ENCODE data around the gene CEP43. TPM values are rescaled to one million over a fixed set of nuclear protein-coding genes. Genes with fewer than 3 reads are reported as not detected.

CEP43 gene
- total RNA-seq, 2 donors from 2014 or later, result 36.0 to 43.9 TPM

DNA sequence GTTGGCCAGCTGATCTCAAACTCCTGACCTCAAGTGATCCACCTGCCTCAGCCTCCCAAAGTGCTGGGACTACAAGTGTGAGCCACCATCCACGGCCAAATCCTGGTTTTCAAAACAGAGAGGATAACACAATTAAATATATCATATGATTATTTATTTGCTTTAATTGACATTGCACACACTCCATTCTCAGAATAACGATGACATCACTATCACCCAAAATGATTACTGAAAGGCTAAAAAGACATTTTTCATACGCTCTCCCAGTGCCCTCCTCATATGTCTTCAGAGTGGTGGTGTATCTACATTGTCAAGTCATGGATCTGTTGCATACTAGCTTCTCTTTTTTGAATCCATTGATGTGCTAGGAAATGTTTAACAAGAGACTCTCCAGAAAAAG, 18.5 kb upstream of the CEP43 start:
- no peak overlapping the region for H3K4me3 Mint-ChIP-seq
- no peaks in the 10 kb centered on the region for H3K9me3 ChIP-seq (ENCODE audit: control insufficient read depth, low read length)
- H3K4me1 Mint-ChIP-seq, result no peaks in the 10 kb centered on the region
- no peaks in the 10 kb centered on the region for H3K27me3 ChIP-seq (ENCODE audit: control insufficient read depth, insufficient read depth, low read length, poor library complexity, severe bottlenecking)
- H3K9ac ChIP-seq (ENCODE audit: extremely low read depth, low read length, poor library complexity, severe bottlenecking), result no peak overlapping the region
- DNase-seq, result no peak
- H3K4me3 ChIP-seq (ENCODE audit: low read length), result no peak overlapping the region
- H3K4me1 ChIP-seq (ENCODE audit: control insufficient read depth, insufficient read depth, low read length), result no peaks in the 10 kb centered on the region
- no peaks in the 10 kb centered on the region for H3K9me3 Mint-ChIP-seq
- H3K27me3 Mint-ChIP-seq (ENCODE audit: insufficient read depth), result no peaks in the 10 kb centered on the region
- WGBS, 2 experiments (ENCODE audit: insufficient coverage in 1 of 2, insufficient read length in 1 of 2), result 91 to 100% methylated on average over 2 to 3 of the region's 3 CpGs
- peaks cover 14% of the 10 kb centered on the region for H3K36me3 ChIP-seq (ENCODE audit: control insufficient read depth, insufficient read depth, low read length)
- TF ChIP-seq, protein P1, sequence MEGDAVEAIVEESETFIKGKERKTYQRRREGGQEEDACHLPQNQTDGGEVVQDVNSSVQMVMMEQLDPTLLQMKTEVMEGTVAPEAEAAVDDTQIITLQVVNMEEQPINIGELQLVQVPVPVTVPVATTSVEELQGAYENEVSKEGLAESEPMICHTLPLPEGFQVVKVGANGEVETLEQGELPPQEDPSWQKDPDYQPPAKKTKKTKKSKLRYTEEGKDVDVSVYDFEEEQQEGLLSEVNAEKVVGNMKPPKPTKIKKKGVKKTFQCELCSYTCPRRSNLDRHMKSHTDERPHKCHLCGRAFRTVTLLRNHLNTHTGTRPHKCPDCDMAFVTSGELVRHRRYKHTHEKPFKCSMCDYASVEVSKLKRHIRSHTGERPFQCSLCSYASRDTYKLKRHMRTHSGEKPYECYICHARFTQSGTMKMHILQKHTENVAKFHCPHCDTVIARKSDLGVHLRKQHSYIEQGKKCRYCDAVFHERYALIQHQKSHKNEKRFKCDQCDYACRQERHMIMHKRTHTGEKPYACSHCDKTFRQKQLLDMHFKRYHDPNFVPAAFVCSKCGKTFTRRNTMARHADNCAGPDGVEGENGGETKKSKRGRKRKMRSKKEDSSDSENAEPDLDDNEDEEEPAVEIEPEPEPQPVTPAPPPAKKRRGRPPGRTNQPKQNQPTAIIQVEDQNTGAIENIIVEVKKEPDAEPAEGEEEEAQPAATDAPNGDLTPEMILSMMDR (conservative IDR thresholded peaks at IDR 0.05), result no peak
- H3K36me3 Mint-ChIP-seq (ENCODE audit: low read depth), result peaks cover 29% of the 10 kb centered on the region
- no peak overlapping the region for H3K27ac Mint-ChIP-seq
- no peak overlapping the region for H3K27ac ChIP-seq (ENCODE audit: low read depth, low read length)

DNA sequence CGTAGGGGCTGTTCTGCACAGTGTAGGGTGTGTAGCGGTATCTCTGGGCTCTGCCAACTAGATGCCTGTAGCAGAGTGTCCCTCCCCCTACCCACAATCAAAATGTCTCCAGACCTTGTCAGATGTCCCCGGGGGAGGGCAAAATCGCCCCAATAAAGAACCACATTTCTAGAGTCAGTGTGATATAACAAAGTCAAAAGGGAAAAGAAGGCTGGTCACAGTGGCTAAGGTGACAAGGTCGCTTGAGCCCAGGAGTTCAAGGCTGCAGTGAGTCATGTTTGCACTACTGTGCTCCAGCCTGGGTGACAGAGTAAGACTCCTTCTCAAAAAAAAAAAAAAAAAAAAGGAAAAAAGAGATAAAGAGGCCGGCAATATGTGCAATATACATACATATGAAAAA, 11.7 kb upstream of the CEP43 start:
- Histone ChIP-seq H3K9ac (ENCODE audit: extremely low read depth, low read length, poor library complexity, severe bottlenecking) (no peak overlapping the region), H3K27ac (ENCODE audit: low read depth, low read length) (no peak overlapping the region), H3K4me1 (ENCODE audit: control insufficient read depth, insufficient read depth, low read length) (no peaks in the 10 kb centered on the region), H3K4me3 (ENCODE audit: low read length) (no peak overlapping the region), H3K27me3 (ENCODE audit: control insufficient read depth, insufficient read depth, low read length, poor library complexity, severe bottlenecking) (no peaks in the 10 kb centered on the region), H3K36me3 (ENCODE audit: control insufficient read depth, insufficient read depth, low read length) (peaks cover 7% of the 10 kb centered on the region), H3K9me3 (ENCODE audit: control insufficient read depth, low read length) (no peaks in the 10 kb centered on the region)
- H3K27ac Mint-ChIP-seq, result no peak overlapping the region
- 92% methylated on average over 5 of the region's 6 CpGs; no CpG with 5 or more reads in 1 of the 2 experiments for WGBS, 2 experiments (ENCODE audit: insufficient coverage in 1 of 2, insufficient read length in 1 of 2)
- no peaks in the 10 kb centered on the region for H3K27me3 Mint-ChIP-seq (ENCODE audit: insufficient read depth)
- peaks cover 26% of the 10 kb centered on the region for H3K36me3 Mint-ChIP-seq (ENCODE audit: low read depth)
- no peak for DNase-seq
- TF ChIP-seq, protein P1 (conservative IDR thresholded peaks at IDR 0.05), result no peak
- peaks cover 13% of the 10 kb centered on the region for H3K4me1 Mint-ChIP-seq
- no peak overlapping the region for H3K4me3 Mint-ChIP-seq
- no peaks in the 10 kb centered on the region for H3K9me3 Mint-ChIP-seq

DNA sequence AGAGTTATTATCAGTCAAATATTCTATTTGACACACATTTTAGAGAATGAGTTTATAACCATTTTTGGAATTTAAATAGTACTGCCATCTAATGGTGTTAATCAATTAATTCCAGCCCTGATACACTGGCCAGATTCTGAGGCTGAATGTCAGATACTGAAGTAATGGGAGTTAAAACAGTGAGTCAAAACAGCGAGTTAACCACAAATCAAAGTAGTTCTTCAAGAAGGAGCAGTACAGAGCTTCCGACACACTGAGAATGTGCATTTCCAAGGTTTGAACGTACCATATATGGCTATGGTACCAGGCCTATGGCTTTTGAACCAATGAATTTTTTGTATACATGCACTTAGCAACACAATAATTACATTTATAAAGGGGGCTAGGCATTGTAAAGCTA, 11.3 kb upstream of the CEP43 start:
- Mint-ChIP-seq H3K27ac (peak overlapping the region; percentile 5), H3K4me1 (peaks cover 13% of the 10 kb centered on the region), H3K36me3 (ENCODE audit: low read depth) (peaks cover 25% of the 10 kb centered on the region), H3K4me3 (no peak overlapping the region), H3K27me3 (ENCODE audit: insufficient read depth) (no peaks in the 10 kb centered on the region), H3K9me3 (no peaks in the 10 kb centered on the region)
- H3K9me3 ChIP-seq (ENCODE audit: control insufficient read depth, low read length), result no peaks in the 10 kb centered on the region
- no peak overlapping the region for H3K27ac ChIP-seq (ENCODE audit: low read depth, low read length)
- TF ChIP-seq, protein P1 (conservative IDR thresholded peaks at IDR 0.05), result no peak
- H3K36me3 ChIP-seq (ENCODE audit: control insufficient read depth, insufficient read depth, low read length), result peaks cover 8% of the 10 kb centered on the region
- H3K9ac ChIP-seq (ENCODE audit: extremely low read depth, low read length, poor library complexity, severe bottlenecking), result no peak overlapping the region
- no peak overlapping the region for H3K4me3 ChIP-seq (ENCODE audit: low read length)
- no peaks in the 10 kb centered on the region for H3K4me1 ChIP-seq (ENCODE audit: control insufficient read depth, insufficient read depth, low read length)
- no peak for DNase-seq
- no peaks in the 10 kb centered on the region for H3K27me3 ChIP-seq (ENCODE audit: control insufficient read depth, insufficient read depth, low read length, poor library complexity, severe bottlenecking)
- 90 to 100% methylated on average over 3 of the region's 3 CpGs for WGBS, 2 experiments (ENCODE audit: insufficient coverage in 1 of 2, insufficient read length in 1 of 2)

All from endodermal cell (in vitro differentiated cells).